Neural progenitor cell (in vitro differentiated cells): ENCODE data around the gene WDR48. TPM values are rescaled to one million over a fixed set of nuclear protein-coding genes. Genes with fewer than 3 reads are reported as not detected.

Experiments
- DNase-seq: peaks from one replicate; pipeline ENCODE4 v3.0.0-alpha.2; 2016; ENCODE audit warnings: low spot score
- H2AFZ ChIP-seq: fragments of 200-600 bp; sonication (generic); replicated peaks from 2 replicates; pipeline ENCODE4 v1.6.1; 2016; ENCODE audit warnings: antibody characterized with exemption
- H3F3A ChIP-seq: fragments of 200-600 bp; sonication (generic); 2 replicates; pipeline ENCODE4 v1.6.1; 2016; ENCODE audit warnings: antibody characterized with exemption, low read depth
- H3K27ac ChIP-seq: fragments of 200-600 bp; sonication (generic); 2 replicates; pipeline ENCODE4 v1.5.1; 2016; ENCODE audit warnings: mild to moderate bottlenecking
- H3K27me3 ChIP-seq: fragments of 200-600 bp; sonication (generic); 2 replicates; pipeline ENCODE4 v1.6.1; 2016; ENCODE audit warnings: mild to moderate bottlenecking, moderate library complexity
- H3K36me3 ChIP-seq: fragments of 200-600 bp; sonication (generic); 2 replicates; pipeline ENCODE4 v1.5.1; 2016
- H3K4me1 ChIP-seq: fragments of 200-600 bp; sonication (generic); 2 replicates; pipeline ENCODE4 v1.6.1; 2016; ENCODE audit warnings: mixed run types
- H3K4me2 ChIP-seq: fragments of 200-600 bp; sonication (generic); 2 replicates; pipeline ENCODE4 v1.6.1; 2016
- H3K4me3 ChIP-seq: fragments of 200-600 bp; sonication (generic); 2 replicates; pipeline ENCODE4 v1.5.1; 2016
- H3K79me2 ChIP-seq: fragments of 200-600 bp; sonication (generic); 2 replicates; pipeline ENCODE4 v1.6.1; 2016; ENCODE audit warnings: low read depth
- H3K9ac ChIP-seq: fragments of 200-600 bp; sonication (generic); 2 replicates; pipeline ENCODE4 v1.6.1; 2016
- H3K9me3 ChIP-seq: fragments of 200-600 bp; sonication (generic); 2 replicates; pipeline ENCODE4 v1.5.1; 2016; ENCODE audit warnings: low read depth
- H4K20me1 ChIP-seq: fragments of 200-600 bp; sonication (generic); 2 replicates; pipeline ENCODE4 v1.6.1; 2016; ENCODE audit warnings: low read depth
- H3K27ac Mint-ChIP-seq: 3 replicates; pipeline ENCODE4 v1.8.0; 2021; ENCODE audit warnings: mixed read lengths
- H3K27me3 Mint-ChIP-seq: 2 replicates; pipeline ENCODE4 v1.8.0; 2022; ENCODE audit warnings: low read depth, mild to moderate bottlenecking, inconsistent platforms, moderate library complexity, mixed read lengths; ENCODE audit not compliant: insufficient read depth
- H3K36me3 Mint-ChIP-seq: 3 replicates; pipeline ENCODE4 v1.8.0; 2021; ENCODE audit warnings: mixed read lengths
- H3K4me1 Mint-ChIP-seq: 3 replicates; pipeline ENCODE4 v1.8.0; 2021; ENCODE audit warnings: mixed read lengths
- H3K4me3 Mint-ChIP-seq: 3 replicates; pipeline ENCODE4 v1.8.0; 2021; ENCODE audit warnings: mild to moderate bottlenecking, moderate library complexity, mixed read lengths
- H3K9me3 Mint-ChIP-seq: 3 replicates; pipeline ENCODE4 v1.8.0; 2020; ENCODE audit warnings: mixed read lengths
- CTCF ChIP-seq: fragments of 200-600 bp; sonication (generic); IDR thresholded peaks from 2 replicates; pipeline ENCODE4 v1.5.1; 2017; ENCODE audit warnings: antibody characterized with exemption, mild to moderate bottlenecking
- EZH2 ChIP-seq: fragments of 200-600 bp; sonication (generic); IDR thresholded peaks from 2 replicates; pipeline ENCODE4 v1.6.1; 2017; ENCODE audit warnings: antibody characterized with exemption, mild to moderate bottlenecking, moderate library complexity
- EZH2phosphoT487 ChIP-seq: fragments of 200-600 bp; sonication (generic); IDR thresholded peaks from 2 replicates; pipeline ENCODE4 v1.6.1; 2017; ENCODE audit warnings: antibody characterized with exemption
- total RNA-seq: library from RNA; depleted of rRNA; stranded (reverse); fragments of >200 nt; gene quantifications from 2 replicates; pipeline ENCODE4 v1.2.3, GENCODE V29; 2015; ENCODE audit warnings: low replicate concordance

Gene WDR48
- total RNA-seq, 1 donor from 2014 or later = 127 TPM

GRCh38 chr3:39133093-39133490 is 81.3 kb downstream of the WDR48 start:
- Histone ChIP-seq H3K79me2 (no peaks in the 10 kb centered on the region), H3K4me1 (no peaks in the 10 kb centered on the region), H3K27me3 (no peaks in the 10 kb centered on the region), H3K36me3 (no peaks in the 10 kb centered on the region), H3K27ac (no peak overlapping the region), H3K4me2 (no peak overlapping the region), H3F3A (no peaks in the 10 kb centered on the region), H3K9ac (no peak overlapping the region), H3K4me3 (no peak overlapping the region), H2AFZ (no peak overlapping the region), H3K9me3 (no peaks in the 10 kb centered on the region), H4K20me1 (no peaks in the 10 kb centered on the region)
- Mint-ChIP-seq H3K36me3 (peaks cover 5% of the 10 kb centered on the region), H3K9me3 (no peaks in the 10 kb centered on the region), H3K27me3 (peaks cover 4% of the 10 kb centered on the region), H3K4me3 (no peak overlapping the region), H3K4me1 (peaks cover 3% of the 10 kb centered on the region), H3K27ac (no peak overlapping the region)
- DNase-seq = no peak
- TF ChIP-seq EZH2 = no peak

- H3K27me3 ChIP-seq = no peaks in the 10 kb centered on the region
- H3K27ac Mint-ChIP-seq = no peak overlapping the region
- H3K9ac ChIP-seq = no peak overlapping the region
- H3K9me3 Mint-ChIP-seq = no peaks in the 10 kb centered on the region
- H3K4me1 ChIP-seq = no peaks in the 10 kb centered on the region
- H3K9me3 ChIP-seq = no peaks in the 10 kb centered on the region
- H3K36me3 ChIP-seq = no peaks in the 10 kb centered on the region
- peaks cover 3% of the 10 kb centered on the region for H3K4me1 Mint-ChIP-seq
- H3K27me3 Mint-ChIP-seq = peaks cover 4% of the 10 kb centered on the region
- no peak overlapping the region for H3K4me2 ChIP-seq
- no peaks in the 10 kb centered on the region for H4K20me1 ChIP-seq
- no peak for DNase-seq
- TF ChIP-seq EZH2 (no peak), EZH2phosphoT487 (no peak), CTCF (no peak)
- no peaks in the 10 kb centered on the region for H3K79me2 ChIP-seq
- H2AFZ ChIP-seq = no peak overlapping the region
- H3K4me3 ChIP-seq = no peak overlapping the region
- H3F3A ChIP-seq = no peaks in the 10 kb centered on the region
- no peak overlapping the region for H3K4me3 Mint-ChIP-seq
- H3K27ac ChIP-seq = no peak overlapping the region
- H3K36me3 Mint-ChIP-seq = peaks cover 5% of the 10 kb centered on the region
These were observed 82.0 kb downstream of the WDR48 start for GRCh38 chr3:39133822-39134221.

GRCh38 chr3:39134305-39134704 is 82.5 kb downstream of the WDR48 start:
- no peak overlapping the region for H3K4me2 ChIP-seq
- H3F3A ChIP-seq = no peaks in the 10 kb centered on the region
- TF ChIP-seq EZH2 (no peak), CTCF (no peak), EZH2phosphoT487 (no peak)
- no peaks in the 10 kb centered on the region for H3K27me3 ChIP-seq
- peaks cover 3% of the 10 kb centered on the region for H3K4me1 Mint-ChIP-seq
- no peak overlapping the region for H3K27ac ChIP-seq
- H3K9ac ChIP-seq = no peak overlapping the region
- no peak overlapping the region for H3K4me3 Mint-ChIP-seq
- H3K36me3 ChIP-seq = no peaks in the 10 kb centered on the region
- no peaks in the 10 kb centered on the region for H3K9me3 Mint-ChIP-seq
- peaks cover 5% of the 10 kb centered on the region for H3K36me3 Mint-ChIP-seq
- H3K4me3 ChIP-seq = no peak overlapping the region
- no peak overlapping the region for H2AFZ ChIP-seq
- H3K27me3 Mint-ChIP-seq = peaks cover 2% of the 10 kb centered on the region
- no peak for DNase-seq
- H3K79me2 ChIP-seq = no peaks in the 10 kb centered on the region
- H3K27ac Mint-ChIP-seq = no peak overlapping the region
- no peaks in the 10 kb centered on the region for H3K9me3 ChIP-seq
- H3K4me1 ChIP-seq = no peaks in the 10 kb centered on the region
- H4K20me1 ChIP-seq = no peaks in the 10 kb centered on the region

GRCh38 chr3:39135170-39135805 is 83.5 kb downstream of the WDR48 start:
- no peaks in the 10 kb centered on the region for H3K36me3 ChIP-seq
- no peak overlapping the region for H3K27ac ChIP-seq
- no peak for TF ChIP-seq CTCF
- TF ChIP-seq EZH2phosphoT487 = no peak
- no peak for TF ChIP-seq EZH2

More at GRCh38 chr3:39135170-39135805, 83.5 kb downstream of the WDR48 start:
- Histone ChIP-seq H3K4me1 (no peaks in the 10 kb centered on the region), H3K27me3 (no peaks in the 10 kb centered on the region), H3K79me2 (no peaks in the 10 kb centered on the region), H3K4me2 (no peak overlapping the region), H4K20me1 (no peaks in the 10 kb centered on the region), H3K4me3 (no peak overlapping the region), H3K9ac (no peak overlapping the region), H2AFZ (no peak overlapping the region), H3K9me3 (no peaks in the 10 kb centered on the region), H3F3A (no peaks in the 10 kb centered on the region)
- no peak overlapping the region for H3K4me3 Mint-ChIP-seq
- peaks cover 4% of the 10 kb centered on the region for H3K36me3 Mint-ChIP-seq
- H3K27ac Mint-ChIP-seq = no peak overlapping the region
- H3K9me3 Mint-ChIP-seq = no peaks in the 10 kb centered on the region
- peaks cover 3% of the 10 kb centered on the region for H3K4me1 Mint-ChIP-seq
- no peak for DNase-seq
- peaks cover 2% of the 10 kb centered on the region for H3K27me3 Mint-ChIP-seq
